ENCODE results near the gene AHCYL2.
A peak's percentile ranks its signal among the peaks of the same experiment; 100 is the strongest.
"Not testable (repeated sequence)": the region's sequence is repeated elsewhere in the genome, so short reads cannot be mapped to it uniquely, and the experiment has no call there.

The AHCYL2 gene

GRCh38 chr7:129208667-129209066, 16.2 kb upstream of the AHCYL2 start:
- DNase-seq (ENCODE audit: low read depth in 1 of 2, low spot score in 1 of 2): no peak

- no peak for DNase-seq (ENCODE audit: low read depth in 1 of 2, low spot score in 1 of 2)
Observed at GRCh38 chr7:129209067-129209926, 15.5 kb upstream of the AHCYL2 start.

- peak; percentile 18 to 50 for DNase-seq (ENCODE audit: low read depth in 1 of 2, low spot score in 1 of 2)
Observed at GRCh38 chr7:129210256-129210988, 14.4 kb upstream of the AHCYL2 start.

GRCh38 chr7:129210989-129211312, 13.9 kb upstream of the AHCYL2 start:
- no peak for DNase-seq (ENCODE audit: low read depth in 1 of 2, low spot score in 1 of 2)

- DNase-seq (ENCODE audit: low read depth in 1 of 2, low spot score in 1 of 2): no peak
Observed at GRCh38 chr7:129212126-129212525, 12.7 kb upstream of the AHCYL2 start.

GRCh38 chr7:129212596-129212995, 12.2 kb upstream of the AHCYL2 start:
- DNase-seq (ENCODE audit: low read depth in 1 of 2, low spot score in 1 of 2): no peak

GRCh38 chr7:129213828-129214227, 11.0 kb upstream of the AHCYL2 start:
- no peak for DNase-seq (ENCODE audit: low read depth in 1 of 2, low spot score in 1 of 2)

GRCh38 chr7:129215691-129216090, 9.1 kb upstream of the AHCYL2 start:
- DNase-seq (ENCODE audit: low read depth in 1 of 2, low spot score in 1 of 2): not testable (repeated sequence)

- not testable (repeated sequence) for DNase-seq (ENCODE audit: low read depth in 1 of 2, low spot score in 1 of 2)
Observed at GRCh38 chr7:129216101-129216715, 8.6 kb upstream of the AHCYL2 start.

GRCh38 chr7:129216821-129217416, 7.9 kb upstream of the AHCYL2 start:
- DNase-seq (ENCODE audit: low read depth in 1 of 2, low spot score in 1 of 2): not testable (repeated sequence)

GRCh38 chr7:129218514-129219062, 6.2 kb upstream of the AHCYL2 start:
- DNase-seq (ENCODE audit: low read depth in 1 of 2, low spot score in 1 of 2): peak; percentile 54 to 55

GRCh38 chr7:129219166-129219565, 5.7 kb upstream of the AHCYL2 start:
- DNase-seq (ENCODE audit: low read depth in 1 of 2, low spot score in 1 of 2): not testable (repeated sequence)

- no peak for DNase-seq (ENCODE audit: low read depth in 1 of 2, low spot score in 1 of 2)
Observed at GRCh38 chr7:129222064-129222463, 2.8 kb upstream of the AHCYL2 start.

GRCh38 chr7:129225206-129225930, 538 bp downstream of the AHCYL2 start:
- DNase-seq (ENCODE audit: low read depth in 1 of 2, low spot score in 1 of 2): peak; percentile 29 to 42

GRCh38 chr7:129225931-129226572, 1.2 kb downstream of the AHCYL2 start:
- no peak for DNase-seq (ENCODE audit: low read depth in 1 of 2, low spot score in 1 of 2)

GRCh38 chr7:129227646-129228578, 3.1 kb downstream of the AHCYL2 start:
- no peak for DNase-seq (ENCODE audit: low read depth in 1 of 2, low spot score in 1 of 2)

GRCh38 chr7:129228633-129229032, 3.8 kb downstream of the AHCYL2 start:
- DNase-seq (ENCODE audit: low read depth in 1 of 2, low spot score in 1 of 2): no peak

- DNase-seq (ENCODE audit: low read depth in 1 of 2, low spot score in 1 of 2): no peak
Observed at GRCh38 chr7:129231666-129232065, 6.8 kb downstream of the AHCYL2 start.

- no peak for DNase-seq (ENCODE audit: low read depth in 1 of 2, low spot score in 1 of 2)
Observed at GRCh38 chr7:129238546-129238945, 13.7 kb downstream of the AHCYL2 start.
